Measurements from ENCODE around the gene AKT1. TPM values are rescaled to one million over a fixed set of nuclear protein-coding genes. Genes with fewer than 3 reads are reported as not detected.

The AKT1 gene
- total and polyA plus RNA-seq, 4 donors: 30.6 to 192 (median 58.7) TPM

DNA sequence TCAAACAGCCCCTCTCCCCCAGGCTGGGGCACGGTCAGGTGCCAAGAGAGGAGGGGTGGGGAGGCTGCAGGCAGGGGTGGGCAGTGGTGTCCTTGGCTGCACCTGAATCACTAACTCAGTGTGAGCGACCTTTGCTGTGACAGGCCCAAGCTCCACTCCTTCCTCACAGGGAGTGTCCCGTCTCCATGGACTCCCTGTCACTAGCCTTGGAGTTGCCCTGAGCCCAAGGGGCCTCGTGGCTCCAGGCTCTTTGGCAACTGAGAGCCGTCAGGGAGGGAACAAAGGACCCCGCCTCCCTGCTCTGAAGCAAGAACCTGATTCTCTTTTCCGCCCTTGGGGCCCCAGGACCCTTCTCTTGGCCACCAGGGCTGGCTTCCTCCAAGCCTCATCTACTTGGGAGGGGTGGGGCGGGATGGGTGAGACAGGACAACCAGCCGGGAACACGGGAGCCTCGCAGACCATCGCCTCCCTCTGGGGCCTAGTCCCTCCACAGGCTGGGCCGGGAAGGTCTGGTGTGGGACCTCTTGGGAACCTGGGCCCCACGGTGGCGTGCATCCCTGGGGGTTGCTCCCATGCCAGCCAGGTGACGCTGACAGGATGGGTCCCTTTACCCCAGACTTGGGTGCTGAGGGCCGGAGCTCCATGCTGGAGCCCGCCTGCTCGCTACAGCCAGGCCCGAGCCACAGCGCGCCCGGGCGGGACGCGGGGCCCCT lies 72.5 kb downstream of the AKT1 start:
- peak overlapping the region in 1 of 3 donors; percentile 76 for H3K4me3 ChIP-seq (ENCODE audit: low read depth in 1 of 3, low read length in 3 of 3)
- peaks cover 0 to 5% (median 4%) of the 10 kb centered on the region in 4 donors for H3K36me3 ChIP-seq (ENCODE audit: control insufficient read depth in 4 of 4, insufficient read depth in 3 of 4, low read depth in 1 of 4, low read length in 3 of 4)
- no peaks in the 10 kb centered on the region for H3K27me3 ChIP-seq (ENCODE audit: control insufficient read depth in 4 of 4, insufficient read depth in 4 of 4, low read length in 3 of 4)
- TF ChIP-seq TAF1 (conservative IDR thresholded peaks at IDR 0.05): no peak
- TF ChIP-seq SP1 (IDR thresholded peaks at IDR 0.05): no peak
- peak overlapping the region in 1 of 2 donors; percentile 93 for H3K27ac ChIP-seq (ENCODE audit: low read depth in 1 of 2, low read length in 2 of 2)
- no peaks in the 10 kb centered on the region for H3K9me3 ChIP-seq (ENCODE audit: control insufficient read depth in 4 of 4, low read length in 3 of 4)
- 44% methylated on average over 26 of the region's 26 CpGs for WGBS
- no peak for DNase-seq (ENCODE audit: low spot score)
- H3K9ac ChIP-seq (ENCODE audit: low read depth in 1 of 2, low read length in 2 of 2): no peak overlapping the region
- peaks cover 18 to 51% (median 32%) of the 10 kb centered on the region in 4 donors for H3K4me1 ChIP-seq (ENCODE audit: control insufficient read depth in 4 of 4, insufficient read depth in 4 of 4, low read length in 3 of 4)

DNA sequence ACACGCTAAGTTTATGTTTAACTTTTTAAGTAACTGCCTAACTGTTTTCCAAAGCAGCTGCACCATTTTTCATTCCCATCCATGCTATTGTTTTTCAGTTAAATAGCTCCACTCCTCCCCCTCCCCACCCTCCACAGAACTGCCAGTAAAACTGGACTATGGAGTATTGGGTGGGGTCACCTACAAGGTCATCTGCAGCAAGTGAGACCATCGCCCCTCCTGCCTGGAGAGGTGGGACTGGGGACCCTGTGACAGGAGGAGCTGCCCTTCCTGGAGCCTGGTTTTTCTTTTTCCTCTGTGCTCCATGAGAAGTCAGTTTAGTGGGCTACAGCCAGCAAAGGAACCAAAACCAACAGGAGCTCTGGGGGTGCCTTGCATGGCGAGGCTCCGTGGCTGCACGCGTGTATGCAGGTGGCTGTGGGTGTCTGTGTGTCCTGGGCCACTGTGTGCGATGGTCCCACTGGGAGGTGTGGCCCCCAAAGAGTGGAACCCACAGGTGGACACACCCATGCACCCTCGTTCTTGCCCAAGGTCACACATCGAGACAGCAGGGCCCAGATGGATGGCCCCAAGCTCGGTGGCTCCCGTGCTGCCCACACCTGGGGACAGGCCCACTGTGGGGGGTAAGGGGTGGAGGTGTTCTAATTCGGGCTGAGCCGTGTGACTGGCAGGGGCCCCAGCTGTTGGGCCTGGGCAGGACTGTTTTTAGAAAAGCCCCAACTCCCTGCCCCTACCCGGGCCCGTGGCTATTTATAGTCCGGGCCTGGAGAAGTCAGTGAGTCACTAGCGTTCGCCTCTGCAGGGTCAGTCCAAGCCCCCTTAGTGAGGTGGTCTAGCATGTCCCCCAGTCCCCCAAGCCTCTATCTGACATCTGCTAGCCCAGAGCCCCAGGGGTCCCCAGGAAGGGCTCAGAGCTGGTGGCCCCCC lies 73.8 kb downstream of the AKT1 start:
- Histone ChIP-seq H3K4me1 (ENCODE audit: control insufficient read depth in 4 of 4, insufficient read depth in 4 of 4, low read length in 3 of 4) (peaks cover 11 to 37% (median 24%) of the 10 kb centered on the region in 4 donors), H3K36me3 (ENCODE audit: control insufficient read depth in 4 of 4, insufficient read depth in 3 of 4, low read depth in 1 of 4, low read length in 3 of 4) (peaks cover 2 to 9% (median 4%) of the 10 kb centered on the region in 4 donors), H3K27me3 (ENCODE audit: control insufficient read depth in 4 of 4, insufficient read depth in 4 of 4, low read length in 3 of 4) (no peaks in the 10 kb centered on the region), H3K4me3 (ENCODE audit: low read depth in 1 of 3, low read length in 3 of 3) (no peak overlapping the region), H3K27ac (ENCODE audit: low read depth in 1 of 2, low read length in 2 of 2) (no peak overlapping the region), H3K9ac (ENCODE audit: low read depth in 1 of 2, low read length in 2 of 2) (no peak overlapping the region), H3K9me3 (ENCODE audit: control insufficient read depth in 4 of 4, low read length in 3 of 4) (no peaks in the 10 kb centered on the region)
- 85% methylated on average over 18 of the region's 18 CpGs for WGBS
- TF ChIP-seq RAD21 (IDR thresholded peaks at IDR 0.05) (no peak), YY1 (IDR thresholded peaks at IDR 0.05) (no peak), GABPA (IDR thresholded peaks at IDR 0.05 in 1 of 2, conservative IDR thresholded peaks at IDR 0.05 in 1 of 2) (no peak), EGR1 (IDR thresholded peaks at IDR 0.05; ENCODE audit: low read depth in 2 of 2) (no peak), FOXA2 (IDR thresholded peaks at IDR 0.05) (no peak), SP1 (IDR thresholded peaks at IDR 0.05) (no peak), HNF4G (IDR thresholded peaks at IDR 0.05) (no peak), TAF1 (conservative IDR thresholded peaks at IDR 0.05) (no peak), RXRA (IDR thresholded peaks at IDR 0.05) (no peak), ATF3 (IDR thresholded peaks at IDR 0.05) (no peak), REST (IDR thresholded peaks at IDR 0.05) (no peak), FOXA1 (IDR thresholded peaks at IDR 0.05) (no peak), CTCF (IDR thresholded peaks at IDR 0.05; ENCODE audit: low read depth, low read length, missing input control) (no peak), JUND (IDR thresholded peaks at IDR 0.05) (no peak), ZBTB33 (IDR thresholded peaks at IDR 0.05) (no peak)
- TF ChIP-seq, protein P1, sequence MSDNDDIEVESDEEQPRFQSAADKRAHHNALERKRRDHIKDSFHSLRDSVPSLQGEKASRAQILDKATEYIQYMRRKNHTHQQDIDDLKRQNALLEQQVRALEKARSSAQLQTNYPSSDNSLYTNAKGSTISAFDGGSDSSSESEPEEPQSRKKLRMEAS (IDR thresholded peaks at IDR 0.05): no peak
- DNase-seq (ENCODE audit: low spot score): no peak

All from liver (tissue), 9 donors.